K562 (cell line): ENCODE measurements around the gene FTL. TPM values are rescaled to one million over a fixed set of nuclear protein-coding genes. Genes with fewer than 3 reads are reported as not detected.

ENCODE experiments used
- ATAC-seq: fragments of 200-7000 bp; cut with Tn5 transposase; 3 replicates; pipeline ENCODE4 v1.9.1; 2020; ENCODE audit warnings: moderate library complexity
- BruUV-seq: library from RNA; stranded (reverse); fragments of 400-500 nt; replicated peaks from 2 replicates; lab custom pipeline; 2021; lab: Mats Ljungman, UMichigan
- CTCF ChIA-PET: fragments of 300-600 bp; formaldehyde crosslinking; extraction: SDS; loops from one replicate; lab custom pipeline; 2021; ENCODE audit warnings: low intra/inter-chr PET ratio; lab: Yijun Ruan, JAX
- POLR2A ChIA-PET: fragments of 300-600, 350-650 bp; sonication (Branson Sonifier 250); formaldehyde crosslinking; extraction: SDS; loops from one replicate; lab custom pipeline; 2021; ENCODE audit warnings: antibody characterized with exemption, inconsistent platforms; lab: Yijun Ruan, JAX
- DNase-seq, 4 experiments: peaks; one replicate each; pipeline versions ENCODE4 v3.0.0 to v3.0.0-alpha.2; 2011 to 2018; ENCODE audit warnings: low spot score in 3 of 4, mixed read lengths in 3 of 4; ENCODE audit errors: extremely low read depth in 1 of 4
- FAIRE-seq: peaks from 2 replicates; lab custom pipeline; 2011; peaks lifted over from hg19 to GRCh38; lab: Jason Lieb, UNC
- H2AFZ ChIP-seq: 2 replicates; pipeline ENCODE4 v1.6.0; 2011; ENCODE audit warnings: low read depth, low read length, control low read depth, inconsistent platforms
- H3K27ac ChIP-seq: fragments of 200-600 bp; 3 replicates; pipeline ENCODE4 v1.8.0; 2011; ENCODE audit warnings: low read depth, mild to moderate bottlenecking, control low read depth, inconsistent platforms, low read length, moderate library complexity, mixed read lengths; ENCODE audit errors: extremely low read depth
- H3K27me3 ChIP-seq, 2 experiments: fragments of 300-600 bp in 1 of 2; 2 replicates in 1 of 2; 3 replicates in 1 of 2; pipeline versions ENCODE4 v1.6.0 to v1.8.0; 2011; ENCODE audit warnings: inconsistent platforms in 2 of 2, low read length in 2 of 2, mild to moderate bottlenecking in 1 of 2, mixed read lengths in 1 of 2, moderate library complexity in 1 of 2; ENCODE audit not compliant: control insufficient read depth in 2 of 2, insufficient read depth in 2 of 2
- H3K36me3 ChIP-seq: fragments of 300-600 bp; 3 replicates; pipeline ENCODE4 v1.8.0; 2011; ENCODE audit warnings: mild to moderate bottlenecking, low read length, inconsistent platforms; ENCODE audit not compliant: control insufficient read depth, insufficient read depth
- H3K4me1 ChIP-seq, 2 experiments: fragments of 200-600 bp in 1 of 2; replicated peaks in 1 of 2; 2 replicates in 1 of 2; 3 replicates in 1 of 2; pipeline versions ENCODE4 v1.5.1 to v1.8.0; 2011; ENCODE audit warnings: inconsistent platforms in 2 of 2, low read length in 2 of 2, mild to moderate bottlenecking in 1 of 2, mixed read lengths in 1 of 2, moderate library complexity in 1 of 2; ENCODE audit not compliant: control insufficient read depth in 2 of 2, insufficient read depth in 2 of 2
- H3K4me2 ChIP-seq: 2 replicates; pipeline ENCODE4 v1.6.1; 2011; ENCODE audit warnings: low read length, control low read depth, inconsistent platforms, mixed read lengths; ENCODE audit not compliant: insufficient read depth
- H3K4me3 ChIP-seq: fragments of 200-600 bp; sonication (generic), shearing (Covaris generic); 2 replicates; pipeline ENCODE4 v1.5.1; 2016; ENCODE audit warnings: control low read depth, inconsistent platforms
- H3K79me2 ChIP-seq: fragments of 200-600 bp; 3 replicates; pipeline ENCODE4 v1.8.0; 2011; ENCODE audit warnings: low read length, inconsistent platforms; ENCODE audit not compliant: control insufficient read depth, insufficient read depth
- H3K9ac ChIP-seq, 2 experiments: 2 replicates each; pipeline versions ENCODE4 v1.6.0 to v1.6.1; 2011; ENCODE audit warnings: low read depth in 2 of 2, low read length in 2 of 2, control low read depth in 1 of 2, inconsistent platforms in 1 of 2, mild to moderate bottlenecking in 1 of 2, mixed read lengths in 1 of 2; ENCODE audit not compliant: insufficient read depth in 1 of 2
- H3K9me1 ChIP-seq: one replicate; pipeline ENCODE4 v1.6.0; 2011; ENCODE audit warnings: inconsistent platforms, mild to moderate bottlenecking, low read length, moderate library complexity; ENCODE audit not compliant: control insufficient read depth, insufficient read depth
- H3K9me3 ChIP-seq: replicated peaks from 2 replicates; pipeline ENCODE4 v1.5.1; 2011; ENCODE audit warnings: low read depth, low read length, inconsistent platforms; ENCODE audit not compliant: control insufficient read depth, insufficient read depth
- H4K20me1 ChIP-seq: replicated peaks from 2 replicates; pipeline ENCODE4 v1.6.1; 2011; ENCODE audit warnings: low read length, inconsistent platforms, mixed read lengths; ENCODE audit not compliant: control insufficient read depth, insufficient read depth
- ARHGAP35 ChIP-seq: fragments of 450-650 bp; IDR thresholded peaks from 2 replicates; pipeline ENCODE4 v1.6.1; 2018; ENCODE audit not compliant: partially characterized antibody
- ATF1 ChIP-seq, 2 experiments: fragments of 450-650 bp in 1 of 2; IDR thresholded peaks; 2 replicates each; pipeline ENCODE4 v1.6.1; 2016; ENCODE audit warnings: missing compliant biosample characterization in 1 of 2, missing genetic modification characterization in 1 of 2
- ATF7 ChIP-seq: fragments of 450-650 bp; IDR thresholded peaks from 2 replicates; pipeline ENCODE4 v1.7.1; 2014; ENCODE audit warnings: mild to moderate bottlenecking, moderate library complexity
- CBX3 ChIP-seq, 2 experiments: IDR thresholded peaks; 1 replicate in 1 of 2; 2 replicates in 1 of 2; pipeline ENCODE4 v1.6.1; 2012; ENCODE audit warnings: inconsistent platforms in 2 of 2, low read length in 2 of 2, borderline replicate concordance in 1 of 2, control low read depth in 1 of 2
- CHAMP1 ChIP-seq: fragments of 450-650 bp; IDR thresholded peaks from 2 replicates; pipeline ENCODE4 v1.6.1; 2016; ENCODE audit warnings: mild to moderate bottlenecking
- CREB3 ChIP-seq: fragments of 450-650 bp; conservative IDR thresholded peaks from 2 replicates; pipeline ENCODE4 v1.6.1; 2016; ENCODE audit warnings: missing genetic modification characterization, low read depth, mild to moderate bottlenecking, missing compliant biosample characterization, moderate library complexity
- MTA3 ChIP-seq: fragments of 450-650 bp; formaldehyde crosslinking; IDR thresholded peaks from 2 replicates; pipeline ENCODE4 v1.6.1; 2017; ENCODE audit warnings: mild to moderate bottlenecking, borderline replicate concordance
- MTF1 ChIP-seq: fragments of 250-450 bp; sonication (Bioruptor Pico); IDR thresholded peaks from 2 replicates; pipeline ENCODE4 v1.9.0; 2021; ENCODE audit warnings: moderate library complexity, mild to moderate bottlenecking, inconsistent platforms, borderline replicate concordance
- NBN ChIP-seq: fragments of 450-650 bp; IDR thresholded peaks from 2 replicates; pipeline ENCODE4 v1.6.1; 2016; ENCODE audit warnings: low read depth, mild to moderate bottlenecking
- NRF1 ChIP-seq, 2 experiments: fragments of 450-650 bp; IDR thresholded peaks in 1 of 2; conservative IDR thresholded peaks in 1 of 2; 2 replicates each; pipeline ENCODE4 v1.6.1; 2014; ENCODE audit warnings: mild to moderate bottlenecking in 2 of 2
- RAD51 ChIP-seq: fragments of 450-650 bp; IDR thresholded peaks from 2 replicates; pipeline ENCODE4 v1.7.1; 2016; ENCODE audit warnings: low read depth, mild to moderate bottlenecking, borderline replicate concordance
- SMAD3 ChIP-seq: fragments of 450-650 bp; formaldehyde crosslinking; conservative IDR thresholded peaks from 2 replicates; pipeline ENCODE4 v1.4.0; 2020; ENCODE audit warnings: mild to moderate bottlenecking
- SPI1 ChIP-seq: IDR thresholded peaks from 2 replicates; pipeline ENCODE4 v1.6.1; 2011; ENCODE audit warnings: low read depth, low read length, control low read depth, borderline replicate concordance
- ZNF592 ChIP-seq: fragments of 450-650 bp; IDR thresholded peaks from 2 replicates; pipeline ENCODE4 v1.6.1; 2017; ENCODE audit warnings: antibody characterized with exemption, mild to moderate bottlenecking
- whole genome bisulfite sequencing: fragments of 100-300 bp; shearing (Covaris generic); methylation state at CpG from one replicate; pipeline ENCODE4 v1.1.6; 2016; ENCODE audit warnings: low coverage, mixed read lengths; ENCODE audit not compliant: insufficient coverage; ENCODE audit errors: missing lambda C conversion rate; 5-methylcytosine and 5-hydroxymethylcytosine counted together
- in situ Hi-C: fragments of 300-500 bp; cut with MboI; formaldehyde crosslinking; loops from 4 replicates; pipeline ENCODE4 v1.15.0; 2018; ENCODE audit warnings: inconsistent platforms, mixed read lengths
- intact Hi-C: fragments of 100-400 bp; cut with micrococcal nuclease; formaldehyde crosslinking; loops from 2 replicates; pipeline ENCODE4 v1.14.2; 2022
- polyA plus RNA-seq, 8 experiments: library from polyadenylated mRNA; depleted of rRNA in 4 of 8; stranded (reverse) in 5 of 8; unstranded in 3 of 8; fragments of >200 nt; fragmentation: Nextera tagmentation in 2 of 8; fragmentation: Illumina TruSeq in 1 of 8; extraction: Ambion mirVana in 2 of 8; extraction: Trizol in 1 of 8; gene quantifications; 2 replicates each; pipeline versions ENCODE4 v1.2.1 to v1.2.3, GENCODE V29; 2011 to 2014; ENCODE audit warnings: inconsistent platforms in 1 of 8, missing spikeins in 1 of 8
- total RNA-seq, 7 experiments: library from RNA; depleted of rRNA in 6 of 7; stranded (reverse); fragments of >200 nt in 6 of 7; fragmentation: Illumina TruSeq in 2 of 7; extraction: Trizol in 2 of 7; gene quantifications; 2 replicates each; pipeline versions ENCODE4 v1.2.1 to v1.2.3, GENCODE V29; 2011 to 2021; ENCODE audit warnings: low replicate concordance in 1 of 7

The FTL gene
- total and polyA plus RNA-seq, 9 of the 15 experiments (the other 6 are each of a cell fraction or from before 2014, with no cell fraction given): 1,231 to 27,415 (median 3,965) TPM

GRCh38 chr19:48947258-48947542 lies 17.9 kb upstream of the FTL start (continued):
- peak; percentile 25; the same call in 1 of the 2 replicates for TF ChIP-seq ATF7
- peak in 1 of 2 experiments; percentile 97; a peak in 2 of 3 replicates for TF ChIP-seq CBX3 (IDR thresholded peaks at IDR 0.05; ENCODE audit: borderline replicate concordance in 1 of 2, low read length in 2 of 2)
- TF ChIP-seq SPI1: peak; percentile 73; the same call in 1 of the 2 replicates
- no peak for TF ChIP-seq SMAD3
- no peak for TF ChIP-seq MTA3

GRCh38 chr19:48950159-48950558 lies 14.9 kb upstream of the FTL start:
- H4K20me1 ChIP-seq: no peaks in the 10 kb centered on the region
- BruUV-seq: no TSS peak
- no peaks in the 10 kb centered on the region for H3K36me3 ChIP-seq
- peak overlapping the region; percentile 54 for H2AFZ ChIP-seq
- FAIRE-seq: no peak
- ChIA-PET CTCF (no interaction called here), POLR2A (interaction anchor here (0.6 to 3.7 kb wide), 4 partner anchors 12 to 45 kb away, joined by 3 to 29 read pairs (median 6); partner anchors contain the start of genes DHDH and FTL)
- H3K9me3 ChIP-seq: peaks cover 11% of the 10 kb centered on the region
- H3K27me3 ChIP-seq: no peaks in the 10 kb centered on the region
- peaks cover 27 to 38% of the 10 kb centered on the region in 2 experiments; a peak in 4 of 5 replicates for H3K4me1 ChIP-seq
- ATAC-seq: no peak
- H3K9me1 ChIP-seq: no peaks in the 10 kb centered on the region
- 57% methylated on average over 3 of the region's 3 CpGs for WGBS
- H3K4me3 ChIP-seq: no peak overlapping the region
- no peak for DNase-seq
- H3K4me2 ChIP-seq: no peak overlapping the region
- H3K9ac ChIP-seq: peak overlapping the region; percentile 2 to 47; a peak in 2 of 4 replicates
- peaks cover 5% of the 10 kb centered on the region for H3K79me2 ChIP-seq
- in situ Hi-C loops: no loop called here
- intact Hi-C loops: no loop called here
- peak overlapping the region; percentile 42; the same call in 2 of the 3 replicates for H3K27ac ChIP-seq
- TF ChIP-seq MTF1 (CRISPR knock-in tag) (no peak), ZNF592 (peak; percentile 47), RAD51 (no peak), ARHGAP35 (no peak), CHAMP1 (no peak), NRF1 (conservative IDR thresholded peaks at IDR 0.05 in 1 of 2, IDR thresholded peaks at IDR 0.05 in 1 of 2) (no peak), CREB3 (tag) (0 out of 2 replicates have a peak, but pooled peaks have one; percentile 22), ATF1 (CRISPR knock-in tag; IDR thresholded peaks at IDR 0.05) (no peak), ATF1 (tag; IDR thresholded peaks at IDR 0.05) (no peak), NBN (no peak)
